ENCODE results near the gene YBX2.

Gene YBX2

GRCh38 chr17:7289256-7290032 lies 5.0 kb downstream of the YBX2 start:
- H3K4me3 ChIP-seq (ENCODE audit: low read depth, low read length), result no peak overlapping the region
- TF ChIP-seq CTCF (IDR thresholded peaks at IDR 0.05; ENCODE audit: insufficient read depth, low read depth, low read length, missing control alignments), result no peak
- DNase-seq (ENCODE audit: low read depth), result no peak

- DNase-seq (ENCODE audit: low read depth), result no peak
- H3K4me3 ChIP-seq (ENCODE audit: low read depth, low read length), result no peak overlapping the region
- no peak for TF ChIP-seq CTCF (IDR thresholded peaks at IDR 0.05; ENCODE audit: insufficient read depth, low read depth, low read length, missing control alignments)
Observed at GRCh38 chr17:7285679-7286078, 8.8 kb downstream of the YBX2 start.

- TF ChIP-seq CTCF (IDR thresholded peaks at IDR 0.05; ENCODE audit: insufficient read depth, low read depth, low read length, missing control alignments), result no peak
- no peak for DNase-seq (ENCODE audit: low read depth)
Observed at GRCh38 chr17:7284911-7285310, 9.5 kb downstream of the YBX2 start.

GRCh38 chr17:7283471-7284216 lies 10.8 kb downstream of the YBX2 start:
- no peak overlapping the region for H3K4me3 ChIP-seq (ENCODE audit: low read depth, low read length)
- no peak for DNase-seq (ENCODE audit: low read depth)
- no peak for TF ChIP-seq CTCF (IDR thresholded peaks at IDR 0.05; ENCODE audit: insufficient read depth, low read depth, low read length, missing control alignments)

More at GRCh38 chr17:7284911-7285310, 9.5 kb downstream of the YBX2 start:
- H3K4me3 ChIP-seq (ENCODE audit: low read depth, low read length), result no peak overlapping the region

- TF ChIP-seq CTCF (IDR thresholded peaks at IDR 0.05; ENCODE audit: insufficient read depth, low read depth, low read length, missing control alignments), result no peak
- H3K4me3 ChIP-seq (ENCODE audit: low read depth, low read length), result no peak overlapping the region
- no peak for DNase-seq (ENCODE audit: low read depth)
Observed at GRCh38 chr17:7282752-7283321, 11.6 kb downstream of the YBX2 start.

- no peak for DNase-seq (ENCODE audit: low read depth)
- peak overlapping the region; percentile 63 for H3K4me3 ChIP-seq (ENCODE audit: low read depth, low read length)
- TF ChIP-seq CTCF (IDR thresholded peaks at IDR 0.05; ENCODE audit: insufficient read depth, low read depth, low read length, missing control alignments), result no peak
Observed at GRCh38 chr17:7281953-7282751, 12.3 kb downstream of the YBX2 start.

Data from GM12865 (cell line).